ENCODE measurements around the gene DNER. TPM values are rescaled to one million over a fixed set of nuclear protein-coding genes. Genes with fewer than 3 reads are reported as not detected.
A peak's percentile ranks its signal among the peaks of the same experiment; 100 is the strongest.
"Not testable (repeated sequence)": the region's sequence is repeated elsewhere in the genome, so short reads cannot be mapped to it uniquely, and the experiment has no call there.

The DNER gene
- total RNA-seq, 1 donor from 2014 or later = 3.3 TPM

DNA sequence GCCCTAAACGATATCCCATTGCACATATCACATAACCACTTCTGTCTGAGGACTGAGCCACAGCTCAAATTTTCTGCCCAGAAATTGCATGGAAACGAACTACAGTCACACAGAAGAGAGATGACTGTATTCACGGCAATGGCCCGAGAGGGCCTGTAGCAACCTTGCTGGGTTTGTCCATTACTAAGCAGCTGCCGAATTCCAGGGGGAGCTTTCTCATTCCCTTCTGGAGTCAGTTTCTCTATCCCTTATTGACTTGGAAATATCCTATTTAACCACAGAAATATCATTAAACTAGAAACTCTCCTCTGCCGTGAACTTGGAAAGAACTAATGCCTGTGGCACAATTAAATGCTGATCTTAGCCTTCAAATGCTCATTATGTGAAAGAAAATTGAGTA is 183.9 kb downstream of the DNER start:
- ATAC-seq = no peak
- intact Hi-C loops (cut with DNase I) = no loop called here
- DNase-seq (ENCODE audit: missing footprints) = no peak

GRCh38 chr2:229528846-229529245 is 185.5 kb downstream of the DNER start:
- intact Hi-C loops (cut with DNase I) = no loop called here
- ATAC-seq = no peak
- DNase-seq (ENCODE audit: missing footprints) = no peak

GRCh38 chr2:229526951-229527350 is 187.4 kb downstream of the DNER start:
- intact Hi-C loops (cut with DNase I) = no loop called here
- ATAC-seq (no peak), DNase-seq (ENCODE audit: missing footprints) (no peak)

DNA sequence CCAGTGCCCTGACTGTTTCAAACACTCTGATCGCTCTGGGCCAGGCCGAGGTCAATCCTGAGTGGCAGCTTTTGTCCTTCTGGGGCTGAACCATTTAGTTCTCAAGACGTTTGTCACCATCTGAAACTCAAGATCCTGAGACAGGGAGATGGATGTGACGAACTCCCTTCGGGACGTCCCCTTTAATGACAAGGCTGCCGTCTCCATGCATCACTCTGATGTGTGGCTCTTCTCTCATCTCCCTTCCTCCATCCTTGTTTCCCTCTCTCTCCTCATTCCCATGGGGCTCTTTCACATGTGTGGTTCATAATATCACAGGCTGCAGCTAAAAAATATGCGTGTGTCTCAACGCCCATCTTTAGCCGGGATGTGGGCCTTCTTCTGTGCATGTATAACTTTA is 189.6 kb downstream of the DNER start:
- DNase-seq (ENCODE audit: missing footprints) (no peak), ATAC-seq (no peak)
- intact Hi-C loops (cut with DNase I) = no loop called here

DNA sequence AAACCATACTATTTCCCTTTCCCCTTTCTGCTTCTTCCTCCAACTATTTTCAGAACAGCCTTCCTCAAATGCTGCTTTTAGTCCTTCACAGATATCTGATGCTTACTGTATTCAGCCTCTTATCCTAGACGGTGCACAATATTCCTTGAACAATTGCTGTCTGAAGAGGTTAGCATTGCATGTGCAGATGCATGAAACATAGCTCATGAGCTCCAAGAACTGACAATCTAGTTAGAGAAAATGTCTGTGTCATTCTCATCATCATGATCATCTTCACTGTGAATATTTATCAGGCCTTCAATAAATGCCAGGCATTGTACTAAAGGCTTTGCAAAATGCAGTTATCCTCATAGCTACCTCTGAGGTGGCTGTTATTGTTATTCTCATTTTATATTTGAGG is 190.7 kb downstream of the DNER start:
- DNase-seq (ENCODE audit: missing footprints) (no peak), ATAC-seq (no peak)
- intact Hi-C loops (cut with DNase I) = no loop called here

GRCh38 chr2:229521576-229521975 is 192.8 kb downstream of the DNER start:
- intact Hi-C loops (cut with DNase I) = no loop called here
- no peak for ATAC-seq
- DNase-seq (ENCODE audit: missing footprints) = no peak

- intact Hi-C loops (cut with DNase I) = no loop called here
- DNase-seq (ENCODE audit: missing footprints) = peak; percentile 67
- ATAC-seq = peak; percentile 46
Measured at GRCh38 chr2:229520691-229521096, 193.7 kb downstream of the DNER start.

DNA sequence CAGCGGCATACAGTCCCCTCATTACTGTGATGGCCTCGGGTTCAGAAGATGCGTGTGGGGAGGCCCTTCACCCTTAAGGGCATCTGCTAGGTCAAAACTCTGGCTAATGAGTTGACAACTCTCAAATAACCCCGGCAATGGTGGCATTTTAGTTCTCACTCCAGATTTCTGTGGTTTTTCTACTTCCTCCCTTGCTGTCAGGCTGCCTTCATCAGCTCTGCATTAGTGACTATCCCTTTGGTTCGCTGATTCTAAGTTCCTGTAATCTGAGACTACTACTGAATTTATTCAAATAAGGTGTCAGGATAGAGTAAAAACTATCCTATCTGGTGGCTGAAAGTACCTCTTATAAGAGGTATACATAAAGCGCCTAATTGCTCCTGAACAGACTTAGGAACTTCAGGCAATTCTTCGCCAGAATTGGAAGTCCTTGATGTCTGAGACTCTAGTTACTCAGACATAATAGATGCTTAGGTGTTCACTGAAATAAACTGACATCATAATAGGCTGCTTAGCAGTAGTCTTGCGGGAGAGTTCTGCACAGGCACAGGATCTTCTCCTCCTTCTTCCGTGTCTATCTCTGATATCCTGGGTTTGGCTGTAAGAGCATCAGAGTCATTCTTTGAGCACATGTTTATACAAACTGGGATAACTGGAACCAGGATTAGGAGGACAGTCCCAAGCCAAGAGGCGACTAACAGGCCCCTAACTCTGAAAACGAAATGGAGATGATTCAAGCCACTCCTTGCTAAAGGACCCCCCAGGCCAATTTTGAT is 194.5 kb downstream of the DNER start:
- no peak for DNase-seq (ENCODE audit: missing footprints)
- intact Hi-C loops (cut with DNase I) = no loop called here
- no peak for ATAC-seq

GRCh38 chr2:229514273-229514895 is 200.0 kb downstream of the DNER start:
- ATAC-seq (no peak), DNase-seq (ENCODE audit: missing footprints) (no peak)
- intact Hi-C loops (cut with DNase I) = no loop called here

GRCh38 chr2:229511524-229511923 is 202.8 kb downstream of the DNER start:
- DNase-seq (ENCODE audit: missing footprints) (no peak), ATAC-seq (no peak)
- intact Hi-C loops (cut with DNase I) = no loop called here

- DNase-seq (ENCODE audit: missing footprints); ATAC-seq; intact Hi-C loops (cut with DNase I): not testable (repeated sequence)
Measured at GRCh38 chr2:229506699-229507098, 207.7 kb downstream of the DNER start.

DNA sequence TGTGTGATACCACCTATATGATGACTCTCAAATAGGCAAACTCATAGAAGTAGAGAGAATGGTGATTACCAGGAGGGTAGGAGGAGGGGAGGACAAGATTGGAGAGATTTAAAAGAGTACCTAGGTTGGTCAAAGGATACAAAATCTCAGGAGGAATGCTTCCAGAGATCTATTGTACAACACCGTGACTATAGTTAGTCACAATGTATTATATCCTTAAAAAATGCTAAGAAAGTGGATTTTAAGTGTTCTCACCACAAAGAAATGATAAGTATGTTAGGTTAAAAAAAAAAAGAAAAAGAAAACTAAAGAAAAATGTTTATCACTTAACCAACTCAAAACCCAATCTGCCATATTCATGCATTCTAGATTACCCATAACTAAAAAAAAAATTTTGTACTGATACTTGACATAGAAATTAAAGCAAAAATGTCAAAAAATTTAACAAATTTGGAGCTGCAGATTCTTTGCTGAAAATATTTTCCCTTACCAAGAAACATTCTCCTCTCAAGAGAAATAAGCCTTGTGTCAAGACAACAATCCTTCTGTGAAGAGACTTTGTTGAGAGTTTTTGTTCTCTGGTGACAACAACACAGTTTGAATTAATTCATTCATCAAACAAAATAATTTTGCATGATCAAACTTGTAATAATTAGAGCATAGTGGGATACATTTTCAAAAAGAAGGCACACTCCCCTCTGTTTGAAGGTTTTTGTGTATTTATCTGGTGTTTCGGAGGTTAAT is 213.1 kb downstream of the DNER start:
- DNase-seq (ENCODE audit: missing footprints) (no peak), ATAC-seq (no peak)
- intact Hi-C loops (cut with DNase I) = no loop called here

GRCh38 chr2:229492034-229492433 is 222.3 kb downstream of the DNER start:
- no peak for DNase-seq (ENCODE audit: missing footprints)
- ATAC-seq = no peak
- intact Hi-C loops (cut with DNase I) = no loop called here

- DNase-seq (ENCODE audit: missing footprints) (no peak), ATAC-seq (no peak)
- intact Hi-C loops (cut with DNase I) = no loop called here
Measured at GRCh38 chr2:229490167-229490566, 224.2 kb downstream of the DNER start.

GRCh38 chr2:229489016-229489415 is 225.3 kb downstream of the DNER start:
- no peak for DNase-seq (ENCODE audit: missing footprints)
- no peak for ATAC-seq
- intact Hi-C loops (cut with DNase I) = no loop called here

- ATAC-seq (no peak), DNase-seq (ENCODE audit: missing footprints) (no peak)
- intact Hi-C loops (cut with DNase I) = no loop called here
Measured at GRCh38 chr2:229488232-229488631, 226.1 kb downstream of the DNER start.

DNA sequence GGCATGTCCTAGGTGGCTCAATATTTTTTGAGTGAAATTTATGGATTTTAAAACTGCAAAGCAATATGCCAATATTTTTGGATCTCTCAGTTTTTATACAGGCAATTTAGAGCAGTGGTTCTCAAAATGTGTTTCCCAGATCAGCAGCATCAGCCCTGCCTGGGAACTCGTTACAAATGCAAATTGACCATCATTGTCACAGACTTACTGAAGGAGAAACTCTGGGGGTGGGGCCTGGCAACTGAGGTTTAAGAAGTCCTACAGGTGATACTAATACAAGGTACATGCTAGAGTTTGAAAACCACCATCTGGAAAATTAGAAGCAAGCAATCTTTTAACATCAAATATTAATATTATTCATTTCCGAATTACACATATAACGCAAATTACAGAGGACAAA is 227.7 kb downstream of the DNER start:
- ATAC-seq (no peak), DNase-seq (ENCODE audit: missing footprints) (no peak)
- intact Hi-C loops (cut with DNase I) = no loop called here

GRCh38 chr2:229485857-229486256 is 228.5 kb downstream of the DNER start:
- intact Hi-C loops (cut with DNase I) = no loop called here
- peak; percentile 65 for ATAC-seq
- no peak for DNase-seq (ENCODE audit: missing footprints)

GRCh38 chr2:229477269-229477755 is 237.0 kb downstream of the DNER start:
- intact Hi-C loops (cut with DNase I) = no loop called here
- DNase-seq (ENCODE audit: missing footprints) = no peak
- ATAC-seq = no peak

DNA sequence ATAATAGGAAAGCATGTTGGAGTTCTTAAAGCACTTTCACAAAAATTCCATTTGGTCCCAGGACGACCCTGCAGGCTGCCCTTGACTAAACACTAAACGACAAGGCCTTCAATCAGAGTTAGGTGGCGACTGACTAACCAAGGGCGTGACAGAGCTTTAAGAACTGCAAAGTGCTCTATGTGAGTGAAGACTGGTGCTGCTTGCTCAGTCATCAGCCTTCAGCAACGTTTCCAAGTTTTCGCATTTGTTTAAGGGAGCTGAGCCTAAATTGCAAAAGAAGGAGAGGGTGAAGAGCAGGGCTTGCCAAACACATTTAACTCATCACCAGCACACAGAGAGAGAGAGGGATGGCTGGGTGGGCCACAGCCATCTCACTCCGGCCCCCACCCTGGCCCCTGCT is 238.6 kb downstream of the DNER start:
- ATAC-seq = no peak
- intact Hi-C loops (cut with DNase I) = no loop called here
- no peak for DNase-seq (ENCODE audit: missing footprints)

Data from Right ventricle myocardium inferior (tissue), 1 donor.